ENCODE results near the gene TAOK3. TPM values are rescaled to one million over a fixed set of nuclear protein-coding genes. Genes with fewer than 3 reads are reported as not detected.
"Not testable (repeated sequence)": the region's sequence is repeated elsewhere in the genome, so short reads cannot be mapped to it uniquely, and the experiment has no call there.

TAOK3 gene
- total RNA-seq, 1 donor from 2014 or later, result 24.1 TPM

DNA sequence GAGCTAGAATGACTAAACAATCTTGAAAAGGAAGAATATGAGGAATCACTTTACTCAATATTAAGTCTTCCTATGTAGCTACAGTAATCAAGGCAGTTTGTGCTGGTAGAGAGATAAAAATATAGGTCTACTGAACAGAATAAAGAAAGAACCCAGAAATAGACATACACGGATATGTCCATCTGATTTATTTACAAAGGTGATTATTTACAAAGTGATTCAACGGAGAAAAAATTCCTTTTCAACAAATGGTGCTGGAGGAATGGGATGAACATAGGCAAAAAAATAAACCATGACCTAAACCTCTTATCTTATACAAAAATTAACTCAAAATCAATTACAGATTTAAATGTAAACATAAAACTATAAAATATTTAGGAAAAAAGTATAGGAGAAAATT lies 36.6 kb downstream of the TAOK3 start:
- no peak for DNase-seq

DNA sequence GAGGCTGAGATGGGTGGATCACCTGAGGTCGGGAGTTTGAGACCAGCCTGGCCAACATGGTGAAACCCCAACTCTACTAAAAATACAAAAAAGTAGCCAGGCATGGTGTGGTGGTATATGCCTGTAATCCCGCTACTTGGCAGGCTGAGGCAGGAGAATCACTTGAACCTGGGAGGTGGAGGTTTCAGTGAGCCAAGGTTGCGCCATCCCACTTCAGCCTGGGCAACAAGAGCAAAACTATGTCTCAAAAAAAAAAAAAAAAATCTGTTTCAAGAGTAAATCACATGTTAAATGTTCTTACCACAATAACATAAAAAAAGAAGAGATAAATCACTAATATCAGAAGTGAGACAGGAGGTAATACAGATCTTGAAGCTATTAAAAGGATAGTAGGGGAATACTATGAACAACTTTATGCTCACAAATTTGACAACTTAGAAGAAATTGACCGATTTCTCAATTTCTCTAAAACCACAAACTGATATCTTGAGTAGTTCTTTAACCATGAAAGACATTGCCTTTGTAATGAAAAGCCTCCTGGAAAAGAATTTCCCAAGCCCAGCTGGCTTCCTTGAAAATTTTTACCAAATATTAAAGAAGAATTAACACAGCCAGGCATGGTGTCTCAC lies 37.7 kb downstream of the TAOK3 start:
- no peak for DNase-seq

DNA sequence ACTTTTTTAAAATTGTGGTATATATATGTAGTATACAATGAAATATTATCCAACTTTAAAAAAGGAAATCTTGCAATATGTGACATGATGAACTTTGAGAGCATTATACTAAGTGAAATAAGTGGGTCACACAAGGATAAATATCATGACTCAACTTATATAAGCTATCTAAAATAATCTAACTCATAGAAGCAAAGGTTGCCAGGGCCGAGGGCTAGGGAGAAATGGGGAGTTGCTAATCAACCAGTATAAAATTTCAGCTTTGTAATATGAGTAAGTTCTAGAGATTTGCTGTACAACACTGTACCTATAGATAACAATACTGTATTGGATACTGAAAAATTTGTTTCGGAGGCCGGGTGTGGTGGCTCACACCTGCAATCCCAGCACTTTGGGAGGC lies 38.5 kb downstream of the TAOK3 start:
- no peak for DNase-seq

DNA sequence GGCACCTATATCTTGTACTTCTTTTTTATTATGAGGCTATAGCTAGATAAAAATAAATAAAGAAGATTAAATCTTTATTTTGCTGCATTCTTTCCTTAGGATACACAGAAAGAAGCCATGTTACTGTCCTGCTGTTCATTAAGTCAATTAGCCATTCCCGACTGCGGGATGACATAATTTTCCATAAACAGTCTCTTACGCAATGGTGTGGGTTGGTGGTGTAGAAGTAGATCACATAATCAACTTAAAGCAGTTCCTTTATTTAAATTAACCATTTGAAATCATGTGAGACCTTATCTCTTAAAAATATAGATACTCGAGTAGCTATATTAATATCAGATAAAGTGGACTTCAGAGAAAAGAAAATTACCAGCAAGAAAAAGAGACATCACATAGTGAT lies 40.2 kb downstream of the TAOK3 start:
- DNase-seq, result no peak

DNA sequence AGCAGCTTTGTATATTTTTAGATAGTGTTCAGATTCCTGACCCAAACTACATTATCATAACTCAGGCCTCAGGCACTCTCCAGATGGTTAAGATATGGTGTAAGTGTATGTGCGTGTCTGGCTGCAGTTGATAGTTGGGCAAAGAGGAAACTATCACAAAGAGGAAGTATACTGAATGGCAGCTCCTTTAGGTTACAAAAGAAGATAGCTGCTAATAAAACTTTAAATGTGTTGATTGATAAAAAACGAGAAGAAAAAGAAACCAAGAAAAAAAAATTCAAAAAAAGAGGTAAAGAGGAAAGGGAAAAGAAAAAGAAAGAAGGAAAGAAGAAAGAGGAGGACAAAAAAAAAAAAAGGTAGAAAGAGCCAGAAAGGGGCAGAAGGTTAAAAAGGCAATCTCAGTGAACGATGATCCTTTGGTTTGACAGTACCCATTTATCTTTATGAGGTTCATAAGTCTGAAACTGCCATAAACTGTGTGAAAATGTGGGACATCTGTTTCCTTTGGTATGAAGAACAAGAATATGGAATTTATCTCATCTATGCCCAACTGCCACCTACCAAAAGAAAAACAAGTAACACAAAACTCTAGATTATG lies 42.2 kb downstream of the TAOK3 start:
- DNase-seq, result peak; percentile 11

DNA sequence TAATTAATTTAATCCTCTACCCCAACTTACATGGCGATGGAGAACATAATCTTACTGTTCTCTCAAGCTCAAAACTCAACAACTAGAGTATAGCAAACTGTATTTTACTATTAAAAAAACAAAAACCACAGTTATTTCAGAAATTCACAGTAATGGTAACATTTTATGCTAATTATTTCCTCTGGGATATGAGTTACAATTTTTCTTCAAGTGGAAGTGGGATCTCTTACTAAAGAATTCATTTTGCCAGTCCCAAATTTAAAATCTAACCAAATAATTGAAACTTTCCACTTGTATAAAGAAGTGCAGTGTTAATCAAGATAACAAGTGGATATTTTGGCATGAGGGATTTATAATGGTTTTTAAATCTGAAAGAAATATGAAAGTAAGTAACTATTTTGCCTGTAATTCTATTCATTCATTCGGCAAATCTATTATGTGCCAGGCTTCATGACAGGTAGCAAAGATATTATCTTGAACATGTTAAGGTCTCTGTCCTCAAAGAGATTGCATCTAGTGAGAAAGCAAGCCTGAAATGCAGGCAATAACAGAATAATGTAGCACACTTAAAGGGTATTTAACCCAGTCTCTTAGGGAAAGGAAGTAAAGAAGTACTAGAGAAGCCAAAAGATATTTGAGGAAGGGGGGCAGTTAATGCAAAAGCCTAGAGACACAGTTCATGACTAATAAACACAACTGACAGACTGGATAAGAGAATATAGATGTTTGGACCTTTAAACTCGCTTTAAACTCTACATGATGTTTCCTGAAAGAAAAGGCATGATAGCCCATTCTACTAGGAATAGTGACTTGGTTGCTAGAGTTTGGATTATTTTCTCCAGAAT lies 44.0 kb downstream of the TAOK3 start:
- no peak for DNase-seq

DNA sequence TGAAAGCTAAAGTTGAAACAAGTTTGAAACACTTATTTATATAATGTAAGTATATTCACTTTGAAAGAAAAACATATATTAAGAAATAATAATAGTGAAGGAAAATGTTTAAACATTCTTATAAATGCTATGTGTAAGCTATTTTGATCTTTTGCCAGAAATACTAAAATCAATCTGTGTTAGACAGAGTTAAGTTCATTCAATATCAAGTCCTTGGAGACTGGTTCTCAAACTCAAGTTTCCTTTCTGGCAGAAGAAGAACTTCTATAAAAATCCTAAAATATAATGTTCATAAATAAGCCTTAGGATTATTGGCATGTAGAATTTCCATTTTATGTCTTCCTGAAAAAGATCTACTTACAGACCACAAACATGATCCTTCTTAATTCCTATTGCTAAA lies 45.3 kb downstream of the TAOK3 start:
- DNase-seq, result peak; percentile 33

DNA sequence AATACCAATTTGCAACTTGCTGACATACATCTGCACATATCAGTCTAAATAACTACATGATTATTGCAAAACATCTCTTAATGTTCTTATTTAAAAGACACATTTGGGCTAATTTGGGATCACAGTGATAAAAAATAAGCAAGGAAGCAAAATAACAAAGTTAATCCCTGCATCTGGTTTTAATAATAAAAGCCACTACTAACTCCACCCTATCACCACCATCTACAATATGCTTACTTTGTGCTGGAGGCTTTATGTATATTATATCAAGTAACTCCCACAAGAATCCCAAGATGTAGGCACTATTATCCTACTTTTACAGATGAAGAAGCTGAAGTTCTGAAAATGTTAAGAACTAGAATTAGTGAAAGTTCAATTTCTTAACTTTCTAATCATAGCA lies 45.7 kb downstream of the TAOK3 start:
- DNase-seq, result peak; percentile 40

DNA sequence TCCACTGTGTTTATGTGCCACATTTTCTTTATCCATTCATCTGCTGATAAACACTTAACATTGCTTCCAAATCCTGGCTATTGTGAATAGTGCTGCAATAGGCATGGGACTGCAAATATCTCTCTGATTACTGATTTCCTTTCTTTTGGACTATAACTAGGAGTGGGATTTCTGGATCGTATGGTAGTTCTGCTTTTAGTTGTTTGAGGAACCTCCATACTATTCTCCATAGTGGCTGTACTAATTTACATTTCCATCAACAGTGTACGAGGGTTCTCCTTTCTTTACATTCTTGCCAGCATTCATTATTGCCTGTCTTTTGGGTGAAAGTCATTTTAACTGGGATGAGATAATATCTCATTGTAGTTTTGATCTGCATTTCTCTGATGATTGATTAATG lies 47.6 kb downstream of the TAOK3 start:
- DNase-seq, result no peak

DNA sequence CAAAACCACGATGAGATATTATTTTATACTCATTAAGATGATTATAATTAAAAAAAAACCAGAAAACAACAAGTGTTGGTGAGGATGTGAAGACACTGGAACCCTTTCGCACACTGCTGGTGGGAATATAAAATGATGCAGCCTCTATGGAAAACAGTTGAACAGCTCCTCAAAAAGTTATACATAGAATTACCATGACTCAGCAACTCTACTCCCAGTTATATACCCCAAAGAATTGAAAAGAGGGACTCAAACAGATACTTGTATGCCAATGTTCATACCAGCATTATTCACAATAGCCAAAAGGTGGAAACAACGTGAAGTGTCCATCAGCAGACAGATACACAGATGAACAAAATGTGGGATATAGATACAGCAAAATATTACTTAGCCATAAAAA lies 53.1 kb downstream of the TAOK3 start:
- DNase-seq, result no peak

DNA sequence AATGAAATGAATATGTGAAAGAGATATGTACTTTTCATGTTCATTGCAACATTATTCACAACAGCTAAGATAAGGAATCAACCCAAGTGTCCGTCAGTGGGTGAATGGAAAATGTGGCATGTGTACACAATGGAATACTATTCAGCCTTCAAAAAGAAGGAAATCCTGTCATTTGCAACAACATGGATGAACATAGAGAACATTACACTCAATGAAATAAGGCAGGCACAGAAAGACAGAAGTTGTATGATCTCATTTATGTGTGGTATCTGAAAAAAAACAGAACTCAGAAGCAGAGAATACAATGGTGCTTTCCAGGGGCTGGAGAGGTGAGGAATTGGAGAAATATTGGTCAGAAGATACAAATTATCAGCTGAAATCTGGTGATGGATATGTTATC lies 54.0 kb downstream of the TAOK3 start:
- DNase-seq, result no peak

DNA sequence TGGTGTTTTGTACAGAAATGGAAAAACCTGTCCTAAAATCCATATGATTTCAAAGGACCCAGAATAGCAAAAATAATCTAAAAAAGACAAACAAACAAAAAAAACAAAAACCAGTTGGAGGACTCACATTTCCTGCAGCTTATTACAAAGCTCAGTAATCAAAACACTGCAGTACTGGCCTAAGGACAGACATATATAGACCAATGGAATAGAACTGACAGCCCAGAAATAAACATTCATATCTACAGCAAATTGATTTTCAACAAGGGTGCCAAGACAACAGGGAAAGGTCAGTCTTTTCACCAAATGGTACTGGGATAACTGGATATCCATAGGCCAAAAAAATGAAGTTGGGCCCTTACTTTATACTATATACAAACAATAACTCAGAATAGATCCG lies 55.0 kb downstream of the TAOK3 start:
- no peak for DNase-seq

DNA sequence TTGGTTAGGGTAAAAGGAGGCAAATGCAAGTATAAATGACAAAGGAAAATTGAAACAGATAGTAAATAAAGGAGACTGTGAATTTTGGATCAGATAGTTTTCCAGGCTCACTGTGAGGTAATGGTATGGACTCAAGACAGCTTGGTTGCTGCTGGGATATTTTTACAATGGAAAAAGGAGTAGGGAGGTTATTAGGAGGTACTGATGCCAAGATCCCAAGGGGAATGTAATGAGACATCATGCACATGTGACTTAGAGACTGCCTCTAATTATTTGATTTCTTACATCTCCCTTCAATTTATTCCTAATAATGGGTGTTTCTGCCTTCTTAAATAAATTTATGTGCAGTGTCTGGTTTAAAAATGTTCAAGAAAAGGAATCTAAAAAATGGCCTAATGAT lies 56.9 kb downstream of the TAOK3 start:
- no peak for DNase-seq

DNA sequence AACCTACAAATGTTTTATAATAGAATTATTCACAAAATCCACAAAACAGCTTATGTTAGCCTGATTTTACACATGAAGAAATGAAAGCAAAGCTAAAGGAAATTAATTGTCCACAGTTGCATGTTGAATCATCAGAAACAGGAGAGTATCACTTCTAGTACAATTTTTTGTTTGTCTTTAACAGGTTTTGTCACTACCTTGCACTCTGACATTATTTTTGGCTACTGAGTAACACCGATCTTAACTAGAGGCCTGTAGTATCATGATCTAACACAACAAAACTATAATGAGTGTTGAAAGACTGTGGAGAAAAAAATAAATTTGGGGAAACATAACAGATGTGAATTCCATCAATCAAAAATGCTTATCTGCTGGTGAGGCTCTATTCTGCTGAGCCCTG lies 60.1 kb downstream of the TAOK3 start:
- no peak for DNase-seq

DNA sequence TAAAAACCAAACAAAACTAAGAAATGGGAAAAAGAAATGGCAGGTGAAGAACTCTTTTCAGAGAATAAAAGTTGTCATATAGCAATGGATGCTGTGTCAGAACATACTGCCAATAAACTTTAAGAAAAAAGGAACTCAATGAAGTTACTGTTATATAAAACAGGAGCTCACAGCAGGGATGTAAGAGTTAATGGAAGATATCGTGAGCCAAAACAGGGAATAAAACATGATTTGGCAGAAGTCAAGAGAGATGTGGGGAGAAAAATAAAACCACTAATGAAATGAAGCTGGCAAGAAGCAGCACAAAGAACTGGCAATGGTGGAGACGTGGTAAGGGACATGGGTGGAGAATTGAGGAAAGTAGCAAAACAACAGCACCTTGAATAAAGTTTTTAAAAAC lies 61.0 kb downstream of the TAOK3 start:
- DNase-seq, result no peak

DNA sequence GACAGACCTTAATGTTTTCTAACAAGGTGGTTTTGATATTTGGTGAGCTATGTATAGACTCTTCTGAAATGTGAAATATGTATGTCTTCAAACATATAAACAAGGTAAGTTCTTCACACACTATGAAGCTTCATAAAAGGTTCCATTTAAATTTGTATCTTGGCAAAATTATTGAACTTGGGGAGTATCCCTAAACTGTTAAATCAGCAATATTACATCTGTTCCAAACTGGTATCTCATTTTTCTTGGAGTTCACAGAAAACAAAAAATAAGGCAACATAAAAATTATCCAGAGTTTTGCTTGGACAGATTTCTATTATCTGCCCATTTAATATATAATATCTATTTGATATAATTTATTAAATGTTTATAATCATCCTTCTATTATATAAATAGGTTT lies 62.4 kb downstream of the TAOK3 start:
- no peak for DNase-seq

DNA sequence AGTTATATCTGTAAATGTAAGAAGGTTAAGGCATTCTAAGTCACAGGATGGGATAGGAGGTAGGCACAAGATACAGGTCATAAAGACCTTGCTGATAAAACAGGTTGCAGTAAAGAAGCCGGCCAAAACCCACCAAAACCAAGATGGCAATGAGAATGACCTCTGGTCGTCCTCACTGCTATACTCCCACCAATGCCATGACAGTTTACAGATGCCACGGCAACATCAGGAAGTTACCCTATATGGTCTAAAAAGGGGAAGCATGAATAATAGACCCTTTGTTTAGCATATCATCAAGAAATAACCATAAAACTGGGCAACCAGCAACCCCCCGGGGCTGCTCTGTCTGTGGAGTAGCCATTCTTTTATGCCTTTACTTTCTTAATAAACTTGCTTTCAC lies 64.7 kb downstream of the TAOK3 start:
- DNase-seq, result not testable (repeated sequence)

DNA sequence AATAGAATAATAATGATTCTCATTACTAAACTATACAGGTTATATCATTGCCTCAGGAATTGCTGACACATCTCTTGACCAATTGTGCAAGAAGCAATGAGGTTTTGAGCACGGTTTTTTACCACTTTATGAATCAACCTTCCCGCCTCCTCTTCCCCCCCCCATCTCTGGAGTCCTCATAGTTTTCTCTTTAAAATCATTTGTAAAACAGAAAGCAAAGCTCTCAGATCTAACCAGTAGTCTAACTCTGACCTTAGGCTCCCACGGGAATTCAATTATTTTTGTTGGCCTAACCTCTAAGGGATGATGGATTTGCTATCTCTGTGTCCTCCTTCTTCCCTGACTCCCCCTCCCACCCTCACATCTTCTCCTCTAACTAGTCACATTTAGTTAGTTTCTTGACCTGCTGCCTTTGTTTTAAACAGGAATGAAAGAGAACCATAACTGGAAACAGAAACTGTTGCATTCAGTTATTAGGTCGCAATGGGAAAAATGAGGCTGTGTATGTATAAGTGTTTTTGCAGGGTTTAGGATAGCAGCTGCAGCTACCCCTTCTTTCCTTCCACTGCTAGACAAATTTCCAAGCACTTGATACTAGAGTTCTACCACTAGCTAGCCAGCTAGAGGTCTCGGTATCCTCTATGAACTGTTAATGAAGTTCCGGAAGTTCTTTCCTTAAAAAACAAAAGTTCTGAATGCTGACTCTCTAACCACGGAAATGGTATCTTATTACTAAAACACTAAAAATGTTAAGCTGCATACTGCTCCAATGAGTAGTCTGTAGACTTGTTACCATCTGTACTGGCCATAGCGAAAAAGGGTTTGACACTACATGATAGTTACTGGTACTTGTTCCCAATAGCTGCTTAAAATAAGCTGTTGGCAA lies 65.4 kb downstream of the TAOK3 start:
- DNase-seq, result no peak

DNA sequence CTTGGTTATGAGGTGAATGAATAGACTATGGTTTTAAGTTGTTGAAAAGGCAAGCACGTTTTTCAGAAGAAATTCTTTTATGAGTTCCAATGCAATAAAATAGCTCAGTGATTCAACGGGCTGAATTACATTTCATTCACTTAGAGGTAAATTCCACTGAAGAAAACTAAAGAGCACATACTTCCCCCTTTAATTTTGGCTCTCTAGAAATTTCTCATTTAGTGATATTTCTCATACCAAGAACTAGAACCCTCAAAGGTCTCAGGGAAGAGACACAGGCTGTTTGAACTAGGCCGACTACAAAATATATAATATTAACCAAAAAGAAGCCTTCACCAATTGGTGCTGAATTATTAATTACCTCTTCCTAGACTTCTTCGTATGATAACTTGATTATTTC lies 68.6 kb downstream of the TAOK3 start:
- no peak for DNase-seq

DNA sequence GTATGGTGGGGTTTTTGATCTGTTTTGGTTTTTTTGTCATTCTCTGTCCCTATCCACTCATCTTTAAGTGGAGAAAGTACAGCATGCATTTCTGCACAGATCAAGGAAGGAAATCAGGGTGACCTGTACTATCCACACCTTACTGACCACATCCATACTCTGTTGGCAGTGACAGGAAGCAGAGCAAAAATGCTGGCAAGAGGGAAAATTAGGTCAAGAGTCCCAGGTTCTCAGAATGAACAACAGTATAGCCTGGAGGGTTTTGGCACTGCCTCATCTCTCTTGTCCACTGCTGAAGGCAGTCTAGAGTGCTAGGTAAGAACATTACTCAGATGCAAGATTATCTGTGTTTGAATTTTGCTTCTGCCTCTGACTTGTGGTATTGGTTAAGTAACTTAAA lies 70.7 kb downstream of the TAOK3 start:
- no peak for DNase-seq

DNA sequence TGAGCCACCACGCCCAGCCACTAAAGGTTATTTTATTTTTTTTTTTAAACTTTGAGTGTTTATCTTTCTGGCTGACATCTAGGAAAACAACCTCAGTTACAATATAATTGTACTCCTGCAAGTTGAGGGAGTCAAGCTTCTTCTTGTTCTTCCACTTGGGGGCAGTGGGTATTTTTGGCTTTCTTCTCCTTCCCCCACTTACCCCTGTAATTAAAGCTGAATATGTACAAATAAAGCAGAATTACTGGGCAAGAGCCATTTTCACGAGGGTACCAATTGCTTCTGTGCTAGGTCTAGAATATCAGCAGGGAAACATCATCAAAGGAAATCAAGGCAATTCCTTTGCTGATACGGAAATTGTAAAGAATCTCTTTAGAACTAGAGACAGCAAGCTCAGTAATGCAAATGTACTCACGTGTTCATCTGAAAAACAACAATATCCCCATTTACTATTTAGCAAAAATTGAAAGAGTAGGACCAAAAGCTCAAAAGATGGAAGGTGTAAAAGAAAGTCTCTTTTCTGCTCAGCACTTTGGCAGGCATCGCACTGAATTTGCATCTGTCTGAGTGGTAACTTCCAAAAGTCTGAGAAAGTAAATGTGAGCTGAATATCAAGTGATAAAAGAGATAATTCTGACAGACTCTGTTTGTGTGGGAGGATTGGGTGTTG lies 72.8 kb downstream of the TAOK3 start:
- DNase-seq, result no peak

DNA sequence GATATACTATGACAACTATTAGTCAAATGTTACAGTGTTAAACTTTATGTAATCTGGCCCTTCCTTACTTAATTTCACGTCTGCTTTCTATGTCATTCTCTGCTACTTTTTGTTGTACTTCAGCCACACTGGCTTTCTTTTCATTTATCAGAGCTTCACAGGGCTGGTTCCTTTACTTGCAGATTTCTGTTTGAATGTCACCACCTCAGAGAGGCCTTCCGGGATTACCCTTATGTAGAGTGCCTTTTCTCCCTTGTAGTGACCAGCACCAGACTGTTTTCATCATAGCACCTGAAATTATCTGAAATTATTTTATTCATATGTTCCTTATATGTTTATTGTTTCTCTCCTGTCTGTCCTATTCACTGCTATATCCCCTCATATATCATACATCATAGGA lies 75.4 kb downstream of the TAOK3 start:
- no peak for DNase-seq

Measured in skin of body (tissue), 2 donors.